GM12874 (cell line): Measurements from ENCODE around the gene PUS3.

Experiments
- TF ChIP-seq, protein P1 (sequence below): IDR thresholded peaks from 2 replicates; pipeline ENCODE4 v1.5.1; 2011; ENCODE audit warnings: low read depth, mild to moderate bottlenecking, control low read depth, low read length, moderate library complexity; ENCODE audit not compliant: insufficient read depth

Gene PUS3

DNA sequence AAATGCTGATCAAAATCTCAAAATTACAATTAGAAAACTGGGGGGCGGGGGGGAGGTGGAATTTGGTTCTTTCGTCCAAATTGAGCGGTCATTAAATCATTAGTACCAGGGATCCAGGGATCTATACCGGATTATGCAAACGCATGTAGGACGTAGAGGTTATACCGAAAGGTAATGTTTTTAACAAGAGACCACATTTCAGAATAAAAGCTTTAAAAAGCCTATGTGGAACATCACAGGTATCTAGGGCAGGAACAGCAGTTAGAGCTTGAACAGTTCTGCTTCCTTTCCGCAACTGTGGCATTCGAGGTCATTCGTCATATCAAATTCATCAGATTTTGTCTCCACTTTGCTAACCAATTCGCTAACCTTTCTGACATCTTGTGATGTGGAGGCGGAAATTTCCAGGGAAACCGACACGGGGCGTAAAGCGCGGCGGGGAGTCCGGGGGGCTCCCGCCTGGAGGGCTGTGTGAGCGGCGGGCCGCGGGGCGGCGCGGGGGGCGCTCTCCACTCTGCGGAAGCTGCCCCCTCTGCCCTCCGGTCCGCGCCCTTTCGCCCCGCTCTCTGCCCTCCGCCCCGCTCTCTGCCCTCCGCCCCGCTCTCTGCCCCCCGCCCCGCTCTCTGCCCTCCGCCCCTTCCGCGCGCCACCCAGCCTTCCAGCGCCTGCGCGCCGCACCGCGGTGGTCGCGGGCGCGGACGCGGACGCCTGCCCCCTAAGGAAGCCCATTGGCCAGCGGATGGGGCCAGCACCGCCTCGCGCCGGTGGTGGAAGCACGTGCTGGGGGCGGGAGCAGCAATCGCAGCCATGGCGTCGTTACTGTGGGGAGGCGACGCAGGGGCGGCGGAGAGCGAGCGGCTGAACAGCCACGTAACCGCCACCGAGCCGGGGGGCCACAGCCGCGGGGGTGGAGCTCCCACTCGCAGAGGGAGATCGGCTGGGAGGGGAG lies 979 bp upstream of the PUS3 start, which contains the start of gene DDX25:
Gene DDX25, plus strand, starts transcription at position 798 of the 949 bp plus-strand sequence. Its CDS starts 10 bp downstream, at position 808.
- TF ChIP-seq, protein P1, sequence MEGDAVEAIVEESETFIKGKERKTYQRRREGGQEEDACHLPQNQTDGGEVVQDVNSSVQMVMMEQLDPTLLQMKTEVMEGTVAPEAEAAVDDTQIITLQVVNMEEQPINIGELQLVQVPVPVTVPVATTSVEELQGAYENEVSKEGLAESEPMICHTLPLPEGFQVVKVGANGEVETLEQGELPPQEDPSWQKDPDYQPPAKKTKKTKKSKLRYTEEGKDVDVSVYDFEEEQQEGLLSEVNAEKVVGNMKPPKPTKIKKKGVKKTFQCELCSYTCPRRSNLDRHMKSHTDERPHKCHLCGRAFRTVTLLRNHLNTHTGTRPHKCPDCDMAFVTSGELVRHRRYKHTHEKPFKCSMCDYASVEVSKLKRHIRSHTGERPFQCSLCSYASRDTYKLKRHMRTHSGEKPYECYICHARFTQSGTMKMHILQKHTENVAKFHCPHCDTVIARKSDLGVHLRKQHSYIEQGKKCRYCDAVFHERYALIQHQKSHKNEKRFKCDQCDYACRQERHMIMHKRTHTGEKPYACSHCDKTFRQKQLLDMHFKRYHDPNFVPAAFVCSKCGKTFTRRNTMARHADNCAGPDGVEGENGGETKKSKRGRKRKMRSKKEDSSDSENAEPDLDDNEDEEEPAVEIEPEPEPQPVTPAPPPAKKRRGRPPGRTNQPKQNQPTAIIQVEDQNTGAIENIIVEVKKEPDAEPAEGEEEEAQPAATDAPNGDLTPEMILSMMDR: no peak

DNA sequence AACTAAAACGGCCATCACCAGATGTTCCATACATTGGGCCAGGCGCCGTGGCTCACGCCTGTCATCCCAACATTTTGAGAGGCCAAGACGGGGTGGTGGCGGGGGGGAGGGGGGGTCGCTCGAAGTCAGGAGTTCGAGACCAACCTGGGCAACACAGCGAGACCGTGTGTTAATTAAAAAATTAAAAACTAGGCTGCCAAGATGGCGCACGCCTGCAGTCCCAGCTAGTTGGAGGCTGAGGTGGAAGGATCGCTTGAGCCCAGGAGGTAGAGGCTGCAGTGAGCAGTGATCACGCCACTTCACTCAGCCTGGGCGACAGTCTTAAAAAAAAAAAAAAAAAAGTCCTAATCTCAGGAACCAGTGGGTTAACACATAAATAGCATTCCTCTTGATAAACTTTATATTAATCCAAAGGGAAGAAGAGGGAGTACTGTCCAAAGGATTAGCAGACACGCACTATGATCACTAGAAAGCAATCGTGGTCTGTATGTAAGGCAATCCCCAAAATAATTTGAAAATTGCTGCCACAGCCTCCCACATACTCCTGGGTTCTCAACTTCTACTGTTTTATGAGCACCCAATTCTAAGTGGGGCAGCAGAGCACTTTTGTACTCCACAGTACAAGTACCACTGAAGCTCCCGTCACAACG lies 604 bp downstream of the PUS3 start:
- TF ChIP-seq, protein P1: no peak

DNA sequence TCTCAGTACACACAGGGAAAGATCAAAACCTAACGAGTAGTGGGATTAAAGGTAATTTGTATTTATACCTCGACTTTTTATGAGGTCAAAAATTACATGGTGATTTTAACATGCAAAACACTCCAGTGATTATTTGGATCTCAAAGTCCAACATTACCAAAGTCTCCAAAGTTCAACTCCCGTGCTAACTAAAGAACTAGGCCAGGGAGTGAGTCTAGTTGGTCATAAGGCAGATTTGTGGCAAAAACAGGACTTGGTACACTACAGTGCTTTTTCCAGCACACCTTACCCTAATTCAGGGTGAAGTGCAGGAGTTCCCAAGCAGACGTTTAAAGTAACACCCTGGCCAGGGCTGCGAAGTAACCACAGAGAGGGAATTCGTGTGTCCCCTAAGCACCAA lies 1.1 kb downstream of the PUS3 start:
- TF ChIP-seq, protein P1: no peak

DNA sequence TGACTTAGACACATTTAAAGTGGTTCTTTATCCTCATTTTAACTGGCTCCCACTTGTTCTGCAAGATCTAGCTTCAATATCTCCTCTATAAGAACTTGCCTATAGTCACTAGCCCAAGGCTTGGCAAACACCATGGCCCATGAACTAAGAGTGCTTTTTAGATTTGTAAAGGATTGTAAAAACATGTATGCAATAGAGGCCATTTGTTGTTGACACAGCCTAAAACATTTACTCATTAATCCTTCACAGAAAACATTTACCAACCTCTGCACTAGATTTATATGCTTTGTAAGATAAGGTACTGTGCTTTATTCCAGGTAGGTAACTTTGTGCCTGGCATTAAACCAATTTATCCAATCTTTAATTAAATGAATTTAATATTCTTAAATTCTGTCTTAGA lies 10.0 kb downstream of the PUS3 start:
- TF ChIP-seq, protein P1: no peak

DNA sequence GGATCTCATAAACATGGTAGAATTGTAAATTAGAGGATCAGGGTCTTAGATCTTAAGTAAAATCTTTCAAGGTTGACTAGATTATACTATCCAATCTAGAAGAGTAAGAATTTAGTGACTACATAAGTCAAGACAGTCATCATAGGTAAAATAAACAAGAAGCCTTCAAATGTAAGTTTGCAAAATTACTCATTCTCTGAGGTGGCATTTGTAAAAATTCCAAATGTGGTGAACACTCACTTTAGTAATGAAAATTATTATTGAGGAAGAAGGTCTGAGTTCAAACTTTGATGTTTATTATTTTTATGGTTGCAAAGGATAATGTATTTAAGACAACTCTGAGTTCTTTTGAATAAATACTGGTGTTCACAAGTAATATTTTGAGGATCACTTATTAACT lies 10.9 kb downstream of the PUS3 start:
- TF ChIP-seq, protein P1: no peak

DNA sequence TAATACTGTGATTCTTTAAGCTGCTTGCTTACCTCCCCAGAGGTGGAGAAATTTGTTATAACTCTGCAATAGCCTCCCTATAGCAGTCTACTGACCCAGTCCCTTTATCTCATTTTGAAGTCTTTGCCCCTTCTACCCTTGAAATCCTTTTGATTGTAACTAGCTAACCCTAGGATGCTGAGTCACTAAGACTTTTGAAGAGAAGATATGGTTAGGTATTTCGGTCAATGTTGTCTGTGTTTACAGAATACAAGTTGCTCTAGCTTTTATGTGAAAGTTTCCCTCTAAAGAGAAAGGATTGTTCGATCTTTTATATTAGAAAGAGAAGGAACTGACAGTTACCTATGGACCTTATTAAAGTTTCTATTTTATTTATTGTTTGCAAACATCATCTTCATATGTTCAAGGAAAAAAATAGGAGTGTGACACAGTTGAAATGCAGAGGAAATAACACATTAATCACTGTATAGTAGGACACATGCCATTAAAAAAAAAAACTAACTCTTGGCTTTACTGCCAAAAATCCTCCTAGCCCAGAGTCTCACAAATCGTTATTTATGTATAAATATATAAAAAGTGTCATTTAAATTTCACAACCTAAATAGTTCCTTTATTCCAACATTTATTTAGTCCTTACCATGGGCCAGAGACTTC lies 12.4 kb downstream of the PUS3 start:
- TF ChIP-seq, protein P1: no peak
